Measurements from ENCODE around the gene GOPC.
"Not testable (repeated sequence)": the region's sequence is repeated elsewhere in the genome, so short reads cannot be mapped to it uniquely, and the experiment has no call there.

GOPC gene

DNA sequence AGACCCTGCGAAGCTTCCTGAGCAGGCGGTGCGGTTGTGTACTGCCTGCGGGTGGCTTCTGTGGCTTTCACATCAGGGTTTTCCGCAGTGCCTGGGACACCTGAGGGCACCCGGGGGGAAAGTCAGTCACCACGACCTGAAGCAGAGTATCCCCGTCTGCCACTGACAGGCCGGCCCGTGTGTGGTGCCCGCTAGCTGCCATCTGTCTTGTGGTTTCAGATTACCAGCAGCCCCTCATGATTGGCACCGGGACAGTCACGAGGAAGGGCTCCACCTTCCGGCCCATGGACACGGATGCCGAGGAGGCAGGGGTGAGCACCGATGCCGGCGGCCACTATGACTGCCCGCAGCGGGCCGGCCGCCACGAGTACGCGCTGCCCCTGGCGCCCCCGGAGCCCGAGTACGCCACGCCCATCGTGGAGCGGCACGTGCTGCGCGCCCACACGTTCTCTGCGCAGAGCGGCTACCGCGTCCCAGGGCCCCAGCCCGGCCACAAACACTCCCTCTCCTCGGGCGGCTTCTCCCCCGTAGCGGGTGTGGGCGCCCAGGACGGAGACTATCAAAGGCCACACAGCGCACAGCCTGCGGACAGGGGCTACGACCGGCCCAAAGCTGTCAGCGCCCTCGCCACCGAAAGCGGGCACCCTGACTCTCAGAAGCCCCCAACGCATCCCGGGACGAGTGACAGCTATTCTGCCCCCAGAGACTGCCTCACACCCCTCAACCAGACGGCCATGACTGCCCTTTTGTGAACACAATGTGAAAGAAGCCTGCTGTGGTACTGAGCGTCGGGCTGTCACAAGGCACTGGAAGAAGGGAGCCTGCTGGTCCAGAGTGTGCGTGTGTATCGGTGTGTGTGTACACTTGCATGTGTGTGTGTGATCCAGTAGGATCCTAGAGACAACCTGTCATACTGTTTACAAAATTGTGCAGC is 54.4 kb downstream of the GOPC start:
- DNase-seq, result peak; percentile 73

DNA sequence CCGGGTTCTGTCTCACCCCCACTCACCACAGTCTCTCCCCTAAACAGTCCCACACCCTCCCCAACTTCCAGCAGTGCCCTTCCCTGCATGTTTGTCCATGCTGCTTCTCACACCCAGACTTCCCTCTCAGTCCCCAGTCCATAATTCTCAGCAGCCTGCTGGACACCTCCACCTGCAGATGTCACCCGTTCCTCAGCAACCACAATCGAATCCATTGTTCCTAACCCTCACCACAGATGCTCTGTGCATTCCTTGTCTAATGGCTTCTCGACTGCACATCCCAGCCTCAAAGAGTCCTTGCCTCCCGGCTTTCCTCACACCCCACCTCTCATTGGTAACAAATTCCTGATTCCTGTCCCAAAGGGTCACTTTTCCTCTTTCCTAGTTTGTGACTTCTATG is 55.6 kb downstream of the GOPC start:
- DNase-seq, result no peak

DNA sequence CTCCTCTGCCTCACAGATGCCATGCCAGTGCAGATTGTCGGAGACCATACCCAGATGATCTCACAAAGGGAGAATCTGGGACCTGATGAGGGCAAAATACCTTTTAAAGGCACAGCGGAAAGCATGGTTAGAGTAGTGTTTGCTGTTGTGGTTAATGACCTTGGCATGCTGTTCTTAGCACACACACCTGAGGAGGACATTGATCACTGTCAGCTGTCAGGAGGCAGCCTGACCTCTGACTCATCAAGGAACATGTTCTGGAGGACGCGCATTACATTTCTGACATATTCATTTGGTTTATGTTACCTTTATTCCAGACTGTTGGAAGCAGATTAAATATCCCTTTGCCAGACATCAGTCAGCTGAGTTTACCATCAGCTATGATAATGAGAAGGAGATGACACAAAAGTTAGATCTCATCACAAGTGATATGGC is 57.1 kb downstream of the GOPC start:
- DNase-seq, result no peak

- no peak for DNase-seq
Measured at GRCh38 chr6:117544716-117545115, 57.6 kb downstream of the GOPC start.

- no peak for DNase-seq
Measured at GRCh38 chr6:117542493-117542892, 59.8 kb downstream of the GOPC start.

- no peak for DNase-seq
Measured at GRCh38 chr6:117540670-117541069, 61.6 kb downstream of the GOPC start.

- no peak for DNase-seq
Measured at GRCh38 chr6:117538615-117539014, 63.7 kb downstream of the GOPC start.

GRCh38 chr6:117536317-117536716 is 66.0 kb downstream of the GOPC start:
- DNase-seq, result no peak

GRCh38 chr6:117534974-117535373 is 67.3 kb downstream of the GOPC start:
- no peak for DNase-seq

GRCh38 chr6:117533775-117534174 is 68.5 kb downstream of the GOPC start:
- no peak for DNase-seq

DNA sequence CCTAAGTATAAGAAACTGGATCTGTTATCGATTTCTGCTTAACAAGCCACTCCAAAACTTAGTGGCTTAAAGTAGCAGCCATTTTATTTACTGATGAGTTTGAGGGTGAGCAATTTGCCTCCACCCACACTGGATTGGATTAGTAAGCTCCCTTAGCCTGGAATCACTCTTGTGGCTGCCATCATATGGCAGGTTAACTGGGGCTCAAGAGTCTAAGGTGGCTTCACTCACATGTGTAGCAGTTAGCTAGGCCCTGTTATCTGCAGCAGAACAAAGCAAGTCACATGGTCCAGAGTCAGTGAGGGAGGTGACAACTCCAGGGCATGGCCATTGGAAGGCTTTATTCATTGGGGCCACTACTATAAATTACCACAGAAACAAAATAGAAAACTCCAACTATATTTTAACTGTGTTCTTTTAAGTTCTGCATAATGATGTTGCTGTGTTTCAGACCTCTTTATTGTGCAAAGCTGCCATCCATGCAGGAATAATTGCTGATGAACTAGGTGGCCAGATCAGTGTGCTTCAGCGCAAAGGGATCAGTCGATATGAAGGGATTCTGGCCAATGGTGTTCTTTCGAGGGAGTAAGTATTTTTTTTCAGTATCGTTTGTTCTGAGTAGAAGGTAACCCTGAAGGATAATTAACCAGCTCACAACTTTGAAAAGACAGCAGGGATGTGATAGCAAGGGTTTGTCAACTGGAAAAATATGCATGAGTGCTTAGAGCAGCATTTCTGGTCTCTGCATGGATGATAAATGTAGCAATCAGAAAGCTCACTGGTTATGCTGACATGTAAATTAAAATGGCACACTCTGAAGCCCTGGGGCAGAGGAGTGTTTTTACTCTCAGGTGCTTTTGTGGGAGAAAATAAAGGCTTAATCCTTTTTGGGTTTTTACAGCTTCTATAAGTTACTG is 70.2 kb downstream of the GOPC start:
- DNase-seq, result no peak

DNA sequence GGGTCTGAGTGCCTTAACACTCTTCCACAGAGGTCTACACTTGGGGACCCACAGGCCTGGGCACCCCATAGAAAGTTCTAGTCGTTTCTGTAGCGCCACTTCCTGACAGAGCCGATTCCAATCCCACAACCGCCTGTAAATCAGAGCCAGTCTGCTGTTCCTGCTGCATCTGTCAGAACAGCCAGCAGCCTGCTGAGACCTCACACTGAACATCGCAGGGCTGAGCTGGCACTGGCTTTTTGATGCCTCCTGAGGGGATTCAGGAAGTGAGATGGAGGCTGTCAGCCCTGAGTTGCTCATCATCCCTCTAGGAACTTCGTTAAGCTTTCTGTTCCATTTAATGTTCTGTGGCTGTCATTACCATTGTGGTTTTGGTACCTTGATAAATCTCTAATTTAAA is 71.0 kb downstream of the GOPC start:
- no peak for DNase-seq

DNA sequence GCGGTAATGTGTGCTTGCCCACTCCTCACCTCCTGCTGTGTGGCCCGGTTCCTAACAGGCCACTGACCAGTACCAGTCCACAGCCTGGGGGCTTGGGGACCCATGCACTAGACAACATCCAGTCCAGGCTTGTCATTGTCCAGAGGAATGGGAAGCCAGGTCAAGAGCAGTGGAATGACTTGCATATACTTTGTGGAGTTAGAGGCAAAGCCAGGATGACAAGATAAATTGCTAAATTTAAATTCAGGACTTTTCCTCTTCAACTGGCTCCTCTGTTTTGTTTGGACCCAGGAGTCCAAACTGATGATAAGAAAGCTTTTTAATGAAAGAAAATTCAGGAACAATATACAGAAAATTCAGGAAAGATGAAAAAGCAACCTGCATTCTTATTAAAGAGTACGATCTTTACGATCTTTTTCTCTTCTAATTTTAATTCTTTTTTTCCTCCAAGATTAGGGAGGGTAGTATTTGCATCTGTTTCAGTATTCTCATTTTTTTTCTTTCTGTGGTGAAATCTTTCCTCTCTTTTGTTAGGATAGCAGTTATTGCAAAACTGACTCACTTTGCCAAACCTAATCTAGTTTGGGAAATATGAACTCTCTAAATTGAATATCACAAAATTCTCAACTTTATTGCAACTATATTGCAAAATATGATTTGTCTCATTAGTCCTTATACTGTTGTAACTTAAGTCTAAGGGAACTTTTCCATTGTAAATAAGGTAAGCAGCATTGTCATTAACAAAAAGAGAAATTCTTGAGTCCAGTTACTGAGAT is 71.7 kb downstream of the GOPC start:
- no peak for DNase-seq

DNA sequence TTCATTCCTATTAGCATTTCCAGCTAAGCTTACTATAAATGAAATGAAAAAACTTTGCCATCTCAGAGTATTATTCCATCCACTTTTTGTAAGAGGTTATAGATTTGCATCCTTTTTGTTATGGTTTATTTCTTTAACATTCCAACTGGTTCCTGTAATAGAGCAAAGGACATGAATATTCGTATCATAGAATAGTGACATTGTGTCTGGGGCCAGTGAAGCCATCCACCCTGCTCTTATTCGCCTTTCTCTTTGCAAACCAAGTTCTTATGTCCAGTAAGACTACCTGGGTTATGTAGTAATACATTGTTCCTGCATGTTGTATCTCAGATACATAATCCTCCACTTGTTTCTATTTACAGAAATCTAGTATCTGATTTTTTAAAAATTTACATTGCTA is 76.7 kb downstream of the GOPC start:
- DNase-seq, result no peak

GRCh38 chr6:117521791-117522502 is 80.4 kb downstream of the GOPC start:
- DNase-seq, result no peak

DNA sequence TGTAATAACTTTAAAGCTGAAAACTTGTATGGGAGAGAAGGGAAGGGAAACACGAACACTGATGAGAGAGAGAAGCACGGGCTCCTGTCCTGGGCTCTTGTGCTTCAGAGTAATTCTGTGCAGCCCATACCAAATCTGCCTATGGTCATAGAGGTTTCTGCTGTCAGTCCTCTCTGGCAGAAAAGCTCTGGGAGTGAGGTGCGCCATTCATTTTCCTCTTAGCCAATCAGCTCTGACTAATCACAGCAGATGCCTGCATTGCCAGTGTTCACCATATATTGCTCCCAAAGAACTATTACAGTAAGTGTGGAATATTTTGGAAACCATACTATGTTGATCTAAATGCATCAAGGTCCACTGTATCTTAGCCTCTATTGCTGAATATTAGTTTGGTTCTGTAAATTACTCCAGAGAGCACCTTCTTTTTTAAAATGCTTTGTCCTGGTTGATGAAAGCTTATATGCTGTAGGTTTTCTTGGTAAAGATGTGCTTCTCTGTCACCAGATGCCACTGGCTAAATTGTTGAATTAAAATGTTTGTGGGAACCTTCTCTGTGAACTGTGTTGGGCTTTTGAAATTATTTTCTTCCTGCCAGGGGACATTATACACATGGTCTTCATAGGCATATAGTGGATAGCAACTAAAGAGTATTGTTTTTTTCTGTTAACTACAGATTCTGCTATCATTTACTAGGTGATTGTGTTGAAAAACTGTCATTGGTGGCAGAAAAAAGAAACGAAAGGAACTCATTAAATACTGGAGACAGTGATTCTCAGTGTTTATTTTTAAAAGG is 81.5 kb downstream of the GOPC start:
- DNase-seq, result no peak

DNA sequence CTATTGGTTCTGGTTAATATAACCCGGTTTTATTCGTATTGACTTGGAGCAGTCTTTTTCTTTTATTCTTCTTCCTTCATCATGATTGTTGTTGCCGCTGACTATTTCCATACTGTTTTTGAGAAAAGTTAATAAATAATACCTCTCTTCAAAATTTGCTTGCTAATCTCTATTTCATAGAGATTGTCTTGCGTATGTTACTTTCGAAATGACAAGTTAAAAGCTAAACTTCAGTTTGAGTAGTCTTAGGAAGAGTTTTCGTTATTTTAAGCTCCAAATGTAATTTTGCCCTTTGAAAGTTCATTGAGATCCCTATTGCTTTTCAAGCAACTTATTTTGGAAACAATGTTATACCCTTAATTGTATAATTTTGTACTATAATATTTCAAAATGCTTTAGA is 83.4 kb downstream of the GOPC start:
- DNase-seq, result no peak

DNA sequence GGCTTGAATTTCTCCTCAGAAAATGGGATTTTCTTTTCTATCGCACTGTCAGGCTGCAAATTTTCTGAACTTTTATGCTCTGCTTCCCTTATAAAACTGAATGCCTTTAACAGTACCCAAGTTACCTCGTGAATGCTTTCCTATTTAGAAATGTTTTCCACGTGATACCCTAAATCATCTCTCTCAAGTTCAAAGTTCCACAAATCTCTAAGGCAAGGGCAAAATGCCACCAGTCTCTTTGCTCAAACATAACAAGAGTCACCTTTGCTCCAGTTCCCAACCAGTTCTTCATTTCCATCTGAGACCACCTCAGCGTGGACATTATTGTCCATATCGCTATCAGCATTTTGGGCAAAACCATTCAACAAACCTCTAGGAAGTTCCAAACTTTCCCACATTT is 84.3 kb downstream of the GOPC start:
- not testable (repeated sequence) for DNase-seq

DNA sequence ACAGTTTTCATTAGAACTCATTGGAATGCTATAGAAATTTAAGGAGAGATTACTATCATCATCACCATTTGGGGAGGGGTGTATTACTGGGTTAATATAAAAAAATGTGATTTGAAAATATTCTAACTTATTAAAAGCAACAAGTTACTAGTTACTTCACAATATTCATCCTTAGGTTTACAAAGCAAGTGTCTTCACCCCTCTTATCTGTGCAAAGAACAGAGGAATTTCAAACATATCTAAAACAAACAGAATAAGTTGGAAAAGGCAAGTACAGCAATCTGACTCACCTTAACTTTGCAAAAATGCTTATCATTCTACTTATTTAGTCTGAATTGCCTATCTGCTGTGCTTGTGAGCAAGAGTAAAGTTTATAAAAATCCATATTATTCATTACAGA is 87.0 kb downstream of the GOPC start:
- no peak for DNase-seq

GRCh38 chr6:117514655-117515054 is 87.7 kb downstream of the GOPC start:
- no peak for DNase-seq

- DNase-seq, result no peak
Measured at GRCh38 chr6:117513778-117514365, 88.4 kb downstream of the GOPC start.

Measured in EL (cell line).